Measurements from ENCODE around the gene NTNG2.

NTNG2 gene

DNA sequence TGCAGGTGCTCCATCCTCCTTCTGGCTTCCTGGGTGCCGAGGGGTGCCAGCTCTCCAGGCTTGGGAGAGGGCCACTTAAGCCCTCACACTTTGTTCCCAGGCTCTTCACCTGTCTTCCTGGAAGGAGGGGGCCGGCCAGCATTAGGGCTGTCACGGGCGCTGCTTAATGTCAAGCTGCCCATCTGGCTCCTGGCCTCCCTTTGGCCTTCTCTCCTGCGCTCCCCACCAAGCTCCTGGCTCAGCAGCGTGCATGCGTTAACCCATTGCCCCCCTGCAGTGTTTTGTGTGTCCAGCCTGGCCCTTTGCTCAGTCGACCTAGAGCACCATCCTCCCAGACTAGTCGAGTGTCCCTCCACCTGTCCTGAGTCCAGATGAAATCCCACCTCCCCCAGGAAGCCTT, 21.3 kb downstream of the NTNG2 start:
- Histone ChIP-seq H3K27me3 (no peaks in the 10 kb centered on the region), H3K4me1 (ENCODE audit: control insufficient read depth in 1 of 2, insufficient read depth in 1 of 2, low read depth in 1 of 2, low read length in 1 of 2) (peaks cover 4 to 6% of the 10 kb centered on the region in 2 experiments), H3K4me3 (ENCODE audit: low read depth in 1 of 2, low read length in 1 of 2) (no peak overlapping the region), H3K27ac (no peak overlapping the region), H3K36me3 (peaks cover 67% of the 10 kb centered on the region), H3K9me3 (no peaks in the 10 kb centered on the region)
- TF ChIP-seq, protein P1, sequence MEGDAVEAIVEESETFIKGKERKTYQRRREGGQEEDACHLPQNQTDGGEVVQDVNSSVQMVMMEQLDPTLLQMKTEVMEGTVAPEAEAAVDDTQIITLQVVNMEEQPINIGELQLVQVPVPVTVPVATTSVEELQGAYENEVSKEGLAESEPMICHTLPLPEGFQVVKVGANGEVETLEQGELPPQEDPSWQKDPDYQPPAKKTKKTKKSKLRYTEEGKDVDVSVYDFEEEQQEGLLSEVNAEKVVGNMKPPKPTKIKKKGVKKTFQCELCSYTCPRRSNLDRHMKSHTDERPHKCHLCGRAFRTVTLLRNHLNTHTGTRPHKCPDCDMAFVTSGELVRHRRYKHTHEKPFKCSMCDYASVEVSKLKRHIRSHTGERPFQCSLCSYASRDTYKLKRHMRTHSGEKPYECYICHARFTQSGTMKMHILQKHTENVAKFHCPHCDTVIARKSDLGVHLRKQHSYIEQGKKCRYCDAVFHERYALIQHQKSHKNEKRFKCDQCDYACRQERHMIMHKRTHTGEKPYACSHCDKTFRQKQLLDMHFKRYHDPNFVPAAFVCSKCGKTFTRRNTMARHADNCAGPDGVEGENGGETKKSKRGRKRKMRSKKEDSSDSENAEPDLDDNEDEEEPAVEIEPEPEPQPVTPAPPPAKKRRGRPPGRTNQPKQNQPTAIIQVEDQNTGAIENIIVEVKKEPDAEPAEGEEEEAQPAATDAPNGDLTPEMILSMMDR (IDR thresholded peaks at IDR 0.05): no peak

DNA sequence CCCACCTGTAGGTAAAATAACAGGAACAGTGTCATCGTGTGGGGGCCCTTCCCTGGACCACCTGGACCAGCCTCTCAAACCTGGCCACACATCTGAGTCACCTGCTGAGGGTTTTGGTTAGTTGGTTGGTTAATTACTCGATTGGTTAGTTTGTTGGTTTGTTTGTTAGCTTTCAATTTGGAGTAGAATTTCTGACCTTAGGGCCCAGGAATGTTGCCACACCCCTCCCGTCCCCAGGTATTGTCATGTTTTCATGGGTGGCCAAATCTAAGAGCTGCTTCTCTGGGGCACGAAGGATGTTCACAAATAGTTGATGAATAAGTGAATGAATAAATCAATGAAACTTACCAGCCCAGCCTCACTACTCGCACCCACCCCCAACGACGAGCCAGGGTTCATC, 21.9 kb downstream of the NTNG2 start:
- Histone ChIP-seq H3K4me1 (ENCODE audit: control insufficient read depth in 1 of 2, insufficient read depth in 1 of 2, low read depth in 1 of 2, low read length in 1 of 2) (peaks cover 4 to 6% of the 10 kb centered on the region in 2 experiments), H3K36me3 (peaks cover 68% of the 10 kb centered on the region), H3K27me3 (no peaks in the 10 kb centered on the region), H3K27ac (no peak overlapping the region), H3K4me3 (ENCODE audit: low read depth in 1 of 2, low read length in 1 of 2) (no peak overlapping the region), H3K9me3 (no peaks in the 10 kb centered on the region)
- TF ChIP-seq, protein P1 (IDR thresholded peaks at IDR 0.05): no peak

DNA sequence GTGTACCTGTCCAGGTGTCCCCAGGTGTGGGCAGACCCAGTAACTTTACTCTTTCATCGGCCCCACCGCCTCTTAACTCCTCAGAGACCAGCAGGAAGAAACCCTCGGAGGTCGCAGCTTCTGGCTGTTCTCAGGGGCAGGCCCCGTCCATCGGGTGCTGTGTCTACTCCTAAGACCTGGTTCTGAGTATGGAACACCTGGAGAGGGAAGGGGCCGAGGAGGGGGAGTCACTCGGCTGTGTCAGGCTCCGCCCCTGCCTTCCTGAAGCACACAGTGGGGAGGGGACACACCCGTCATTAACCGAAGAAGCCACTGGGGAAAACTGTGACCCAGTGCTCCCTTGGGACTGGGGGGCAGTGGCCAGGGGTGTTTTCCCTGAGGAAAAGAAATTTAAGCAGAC, 22.3 kb downstream of the NTNG2 start:
- H3K9me3 ChIP-seq: no peaks in the 10 kb centered on the region
- H3K4me1 ChIP-seq (ENCODE audit: control insufficient read depth in 1 of 2, insufficient read depth in 1 of 2, low read depth in 1 of 2, low read length in 1 of 2): peaks cover 4 to 6% of the 10 kb centered on the region in 2 experiments
- TF ChIP-seq, protein P1 (IDR thresholded peaks at IDR 0.05): no peak
- no peak overlapping the region for H3K27ac ChIP-seq
- peaks cover 65% of the 10 kb centered on the region for H3K36me3 ChIP-seq
- H3K27me3 ChIP-seq: no peaks in the 10 kb centered on the region
- H3K4me3 ChIP-seq (ENCODE audit: low read depth in 1 of 2, low read length in 1 of 2): no peak overlapping the region

DNA sequence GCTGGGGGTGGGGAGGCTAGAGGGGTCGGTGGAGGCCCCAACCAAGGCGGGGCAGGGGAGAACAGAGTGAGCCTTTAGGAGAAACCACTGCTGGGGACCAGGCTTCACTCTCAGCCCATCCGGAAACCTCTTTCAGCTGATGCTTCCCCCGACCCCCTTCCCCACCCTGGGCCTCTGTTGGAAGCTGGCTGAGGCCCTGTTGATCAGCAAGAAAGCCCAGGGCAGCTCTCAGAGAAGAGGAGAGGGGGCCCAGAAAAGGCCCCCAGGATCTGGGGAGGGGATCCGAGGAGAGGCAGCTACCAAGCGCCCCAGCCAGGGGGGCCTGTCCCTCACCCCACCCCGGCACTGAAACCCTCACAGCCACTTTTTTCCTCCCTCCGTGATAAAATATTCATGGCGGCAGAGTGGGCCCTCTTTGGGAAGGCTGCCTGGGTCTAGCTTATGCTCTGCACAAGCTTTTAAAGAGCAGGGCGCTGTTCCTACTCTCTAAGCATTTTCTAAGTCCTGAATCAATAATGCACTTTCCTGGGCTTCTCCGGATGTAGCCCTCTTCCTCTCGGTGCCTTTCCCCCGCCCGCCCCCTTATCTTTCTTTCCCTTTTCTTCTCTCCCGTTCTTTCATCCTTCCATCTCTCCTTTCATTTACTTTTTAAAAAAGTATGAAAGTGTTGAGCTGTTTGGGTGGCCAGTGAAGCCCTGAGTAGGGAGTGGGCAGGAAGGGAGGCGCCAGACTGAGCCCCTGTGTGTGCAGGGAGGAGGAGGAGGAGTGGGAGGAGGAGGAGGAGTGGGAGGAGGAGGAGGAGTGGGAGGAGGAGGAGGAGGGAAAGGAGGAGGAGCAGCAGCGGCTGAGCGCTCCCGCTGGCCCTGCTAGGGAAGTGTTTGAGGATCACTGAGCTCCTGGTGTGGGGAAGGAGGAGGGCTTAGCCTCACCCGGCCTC, 23.5 kb downstream of the NTNG2 start:
- peaks cover 55% of the 10 kb centered on the region for H3K36me3 ChIP-seq
- H3K4me1 ChIP-seq (ENCODE audit: control insufficient read depth in 1 of 2, insufficient read depth in 1 of 2, low read depth in 1 of 2, low read length in 1 of 2): peaks cover 4 to 6% of the 10 kb centered on the region in 2 experiments
- H3K27me3 ChIP-seq: no peaks in the 10 kb centered on the region

DNA sequence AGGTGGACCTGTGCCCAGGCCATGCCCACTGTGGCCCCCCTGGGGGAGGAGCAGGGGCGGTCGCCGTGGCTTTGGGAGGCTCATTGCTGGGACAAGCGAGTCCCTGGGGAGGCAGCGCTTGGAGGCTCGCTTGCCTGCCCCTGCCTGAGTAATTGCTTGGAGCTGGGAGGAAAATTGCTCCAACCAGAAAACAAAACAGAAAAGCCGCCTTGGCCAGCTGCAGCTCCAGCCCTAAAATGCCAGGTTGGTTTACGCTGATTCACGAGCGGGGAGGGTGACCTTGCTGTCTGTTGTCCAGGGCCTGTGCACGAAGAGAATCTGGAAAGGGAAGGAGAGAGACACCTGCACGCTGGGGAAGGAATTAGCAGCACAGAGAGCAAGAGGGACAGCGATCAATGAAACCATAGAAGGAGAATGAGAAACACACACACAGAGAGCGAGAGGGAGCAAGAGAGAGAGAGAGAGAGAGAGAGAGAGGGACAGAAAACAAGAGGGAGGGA, 25.3 kb downstream of the NTNG2 start:
- peaks cover 4 to 6% of the 10 kb centered on the region in 2 experiments for H3K4me1 ChIP-seq (ENCODE audit: control insufficient read depth in 1 of 2, insufficient read depth in 1 of 2, low read depth in 1 of 2, low read length in 1 of 2)
- H3K27ac ChIP-seq: no peak overlapping the region
- H3K27me3 ChIP-seq: no peaks in the 10 kb centered on the region
- TF ChIP-seq, protein P1 (IDR thresholded peaks at IDR 0.05): no peak
- H3K9me3 ChIP-seq: no peaks in the 10 kb centered on the region
- H3K4me3 ChIP-seq (ENCODE audit: low read depth in 1 of 2, low read length in 1 of 2): no peak overlapping the region
- H3K36me3 ChIP-seq: peaks cover 49% of the 10 kb centered on the region

More for the DNA sequence above, 23.5 kb downstream of the NTNG2 start:
- no peak overlapping the region for H3K27ac ChIP-seq
- no peak overlapping the region for H3K4me3 ChIP-seq (ENCODE audit: low read depth in 1 of 2, low read length in 1 of 2)
- H3K9me3 ChIP-seq: no peaks in the 10 kb centered on the region
- TF ChIP-seq, protein P1 (IDR thresholded peaks at IDR 0.05): no peak
